Measurements from ENCODE around the gene KAT5.
"Not testable (repeated sequence)": the region's sequence is repeated elsewhere in the genome, so short reads cannot be mapped to it uniquely, and the experiment has no call there.

The KAT5 gene

DNA sequence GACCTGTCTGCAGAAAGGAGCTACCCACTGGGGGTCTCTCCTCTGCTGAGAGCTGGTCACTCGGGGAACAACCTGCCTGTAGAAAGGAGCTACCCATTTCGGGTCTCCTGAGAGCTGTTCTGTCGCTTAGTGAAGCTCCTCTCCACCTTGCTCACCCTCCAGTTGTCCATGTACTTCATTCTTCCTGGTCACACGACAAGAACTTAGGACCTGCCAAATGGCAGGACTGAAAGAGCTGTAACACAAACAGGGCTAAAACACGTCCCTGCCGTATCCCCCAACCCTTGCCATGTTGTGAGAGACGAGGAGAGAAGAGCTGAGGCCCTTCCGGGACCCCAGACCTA, 32.6 kb downstream of the KAT5 start:
- H3K36me3 Mint-ChIP-seq (ENCODE audit: low read depth), result no peaks in the 10 kb centered on the region
- H3K4me3 Mint-ChIP-seq, result no peak overlapping the region
- H3K9me3 Mint-ChIP-seq, result no peaks in the 10 kb centered on the region
- H3K27me3 Mint-ChIP-seq, result peaks cover 17% of the 10 kb centered on the region
- H3K27ac Mint-ChIP-seq, result no peak overlapping the region
- no peaks in the 10 kb centered on the region for H3K4me1 Mint-ChIP-seq (ENCODE audit: low read depth)

DNA sequence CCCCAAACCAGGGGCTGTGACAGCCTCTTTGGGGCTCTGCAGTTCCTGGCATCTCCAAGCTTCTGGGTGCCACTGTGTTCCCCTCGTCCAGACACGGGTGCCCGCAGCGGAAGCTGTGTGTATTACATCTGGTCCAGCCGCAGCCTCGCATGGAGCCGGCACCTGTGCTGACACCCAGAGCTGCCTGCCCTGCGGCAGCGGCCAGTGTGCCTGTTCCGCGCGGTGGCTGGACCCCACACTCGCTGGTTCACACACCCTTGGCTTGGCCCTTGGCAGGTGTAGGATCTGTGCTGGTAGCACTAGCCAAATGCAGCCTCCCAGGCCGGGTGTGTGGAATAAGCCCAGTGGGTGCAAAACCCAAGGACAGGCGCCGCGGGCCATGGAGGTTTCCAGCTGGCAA, 33.0 kb downstream of the KAT5 start:
- Mint-ChIP-seq H3K9me3 (no peaks in the 10 kb centered on the region), H3K27me3 (peaks cover 21% of the 10 kb centered on the region), H3K27ac (no peak overlapping the region), H3K4me1 (ENCODE audit: low read depth) (no peaks in the 10 kb centered on the region), H3K4me3 (no peak overlapping the region), H3K36me3 (ENCODE audit: low read depth) (no peaks in the 10 kb centered on the region)

- not testable (repeated sequence) for H3K9me3 Mint-ChIP-seq; H3K4me3 Mint-ChIP-seq; H3K4me1 Mint-ChIP-seq (ENCODE audit: low read depth); H3K36me3 Mint-ChIP-seq (ENCODE audit: low read depth); H3K27ac Mint-ChIP-seq
- H3K27me3 Mint-ChIP-seq, result peaks cover 21% of the 10 kb centered on the region
Measured at GRCh38 chr11:65762169-65762568, 50.1 kb downstream of the KAT5 start.

DNA sequence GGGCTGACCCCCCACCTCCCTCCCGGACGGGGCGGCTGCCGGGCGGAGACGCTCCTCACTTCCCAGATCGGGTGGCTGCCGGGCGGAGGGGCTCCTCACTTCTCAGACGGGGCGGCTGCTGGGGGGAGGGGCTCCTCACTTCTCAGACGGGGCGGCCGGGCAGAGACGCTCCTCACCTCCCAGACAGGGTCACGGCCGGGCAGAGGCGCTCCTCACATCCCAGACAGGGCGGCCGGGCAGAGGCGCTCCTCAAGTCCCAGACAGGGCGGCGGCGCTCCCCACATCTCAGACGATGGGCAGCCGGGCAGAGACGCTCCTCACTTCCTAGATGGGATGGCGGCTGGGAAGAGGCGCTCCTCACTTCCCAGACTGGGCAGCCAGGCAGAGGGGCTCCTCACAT, 50.8 kb downstream of the KAT5 start:
- peaks cover 16% of the 10 kb centered on the region for H3K27me3 Mint-ChIP-seq
- H3K9me3 Mint-ChIP-seq; H3K4me1 Mint-ChIP-seq (ENCODE audit: low read depth); H3K4me3 Mint-ChIP-seq; H3K27ac Mint-ChIP-seq; H3K36me3 Mint-ChIP-seq (ENCODE audit: low read depth): not testable (repeated sequence)

GRCh38 chr11:65764434-65764833, 52.4 kb downstream of the KAT5 start:
- Mint-ChIP-seq H3K4me1 (ENCODE audit: low read depth) (peaks cover under 1% of the 10 kb centered on the region), H3K36me3 (ENCODE audit: low read depth) (no peaks in the 10 kb centered on the region), H3K27me3 (peaks cover 10% of the 10 kb centered on the region), H3K4me3 (no peak overlapping the region), H3K9me3 (no peaks in the 10 kb centered on the region), H3K27ac (no peak overlapping the region)

- H3K4me3 Mint-ChIP-seq, result no peak overlapping the region
- H3K36me3 Mint-ChIP-seq (ENCODE audit: low read depth), result no peaks in the 10 kb centered on the region
- H3K9me3 Mint-ChIP-seq, result no peaks in the 10 kb centered on the region
Measured at GRCh38 chr11:65766535-65766934, 54.5 kb downstream of the KAT5 start.

DNA sequence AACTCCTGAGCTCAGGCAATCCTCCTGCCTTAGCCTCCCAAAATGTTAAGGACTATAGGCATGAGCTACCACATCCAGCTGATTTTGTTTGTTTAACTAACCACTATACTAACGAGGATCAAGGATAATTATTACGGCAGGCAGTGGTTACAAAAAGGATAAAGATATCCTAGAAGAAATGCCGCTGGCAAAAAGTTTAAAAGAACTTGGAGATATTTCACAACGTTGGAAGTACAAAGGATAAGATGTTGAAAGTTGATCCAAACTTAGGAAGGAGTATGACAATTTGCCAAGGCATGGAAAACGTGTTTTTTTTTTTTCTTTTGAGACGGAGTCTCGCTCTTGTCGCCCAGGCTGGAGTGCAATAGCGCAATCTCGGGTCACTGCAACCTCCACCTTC, 55.4 kb downstream of the KAT5 start:
- Mint-ChIP-seq H3K4me3 (no peak overlapping the region), H3K4me1 (ENCODE audit: low read depth) (peaks cover 5% of the 10 kb centered on the region), H3K9me3 (no peaks in the 10 kb centered on the region), H3K27me3 (no peaks in the 10 kb centered on the region), H3K36me3 (ENCODE audit: low read depth) (no peaks in the 10 kb centered on the region), H3K27ac (no peak overlapping the region)

More at GRCh38 chr11:65766535-65766934, 54.5 kb downstream of the KAT5 start:
- H3K4me1 Mint-ChIP-seq (ENCODE audit: low read depth), result peaks cover 5% of the 10 kb centered on the region
- H3K27me3 Mint-ChIP-seq, result peaks cover 1% of the 10 kb centered on the region
- H3K27ac Mint-ChIP-seq, result no peak overlapping the region

DNA sequence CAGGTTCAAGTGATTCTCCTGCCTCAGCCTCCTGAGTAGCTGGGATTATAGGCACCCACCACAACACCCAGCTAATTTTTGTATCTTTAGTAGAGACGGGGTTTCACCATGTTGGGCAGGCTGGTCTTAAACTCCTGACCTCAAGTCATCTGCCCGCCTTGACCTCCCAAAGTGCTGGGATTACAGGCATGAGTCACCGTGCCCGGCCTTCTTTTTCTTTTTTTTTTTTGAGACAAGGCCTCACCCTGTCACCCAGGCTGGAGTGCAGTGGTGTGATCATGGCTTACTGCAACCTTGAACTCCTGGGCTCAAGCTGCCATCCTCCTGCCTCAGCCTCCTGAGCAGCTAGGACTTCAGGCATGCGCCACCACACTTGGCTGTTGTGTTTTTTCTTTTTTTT, 55.8 kb downstream of the KAT5 start:
- H3K36me3 Mint-ChIP-seq (ENCODE audit: low read depth); H3K4me1 Mint-ChIP-seq (ENCODE audit: low read depth); H3K4me3 Mint-ChIP-seq; H3K27me3 Mint-ChIP-seq; H3K9me3 Mint-ChIP-seq; H3K27ac Mint-ChIP-seq: not testable (repeated sequence)
